ENCODE measurements around the gene FRY.

FRY gene

GRCh38 chr13:32282096-32282711 lies 250.6 kb downstream of the FRY start:
- Histone ChIP-seq H3K9me3 (ENCODE audit: control insufficient read depth in 1 of 2, low read length in 2 of 2) (no peaks in the 10 kb centered on the region), H3K27ac (ENCODE audit: low read length) (no peak overlapping the region), H3K4me1 (ENCODE audit: control insufficient read depth in 1 of 2, insufficient read depth in 2 of 2, low read length in 2 of 2) (peaks cover 3 to 16% of the 10 kb centered on the region in 2 donors), H3K27me3 (ENCODE audit: low read depth, low read length) (no peaks in the 10 kb centered on the region), H3K4me3 (ENCODE audit: low read depth in 1 of 2, low read length in 2 of 2) (no peak overlapping the region), H3K36me3 (ENCODE audit: control insufficient read depth in 1 of 2, insufficient read depth in 2 of 2, low read length in 2 of 2) (peaks cover 6 to 18% of the 10 kb centered on the region in 2 donors)

DNA sequence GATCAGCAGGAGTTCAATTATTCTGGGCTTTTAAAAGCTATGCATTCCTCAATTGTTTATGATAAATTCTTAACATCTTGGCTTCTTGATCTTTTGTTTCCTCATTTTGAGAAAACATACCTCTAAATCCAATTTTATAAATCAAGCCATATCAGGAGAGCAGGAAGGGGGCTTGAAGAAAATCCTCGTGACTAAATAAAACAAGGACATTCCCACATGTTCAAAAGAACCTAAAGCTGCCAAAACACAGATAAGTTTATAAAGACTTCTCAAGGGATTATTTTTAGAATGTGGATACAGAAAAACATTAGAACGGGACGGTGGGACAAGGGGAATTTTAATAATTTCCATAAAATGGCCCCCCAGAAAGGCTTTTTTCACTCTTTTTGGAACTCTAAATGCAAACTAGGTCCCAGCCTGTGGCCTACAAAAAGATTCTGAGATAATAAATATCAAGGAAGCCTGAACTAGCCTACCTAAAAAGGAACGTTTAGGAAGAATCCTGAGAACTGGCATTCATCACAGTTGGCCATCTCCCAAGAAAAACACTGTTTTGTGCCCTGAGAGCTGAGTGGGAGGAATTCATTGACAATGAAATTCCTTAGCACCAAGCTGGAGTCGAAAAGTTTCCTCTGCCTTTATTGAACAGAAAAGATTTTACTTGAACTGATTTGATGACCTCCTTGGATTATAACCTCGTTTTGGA lies 253.5 kb downstream of the FRY start:
- H3K27ac ChIP-seq (ENCODE audit: low read length) = peak overlapping the region; percentile 68
- no peaks in the 10 kb centered on the region for H3K9me3 ChIP-seq (ENCODE audit: control insufficient read depth in 1 of 2, low read length in 2 of 2)
- no peaks in the 10 kb centered on the region for H3K27me3 ChIP-seq (ENCODE audit: low read depth, low read length)
- H3K4me3 ChIP-seq (ENCODE audit: low read depth in 1 of 2, low read length in 2 of 2) = no peak overlapping the region
- no peaks in the 10 kb centered on the region for H3K36me3 ChIP-seq (ENCODE audit: control insufficient read depth in 1 of 2, insufficient read depth in 2 of 2, low read length in 2 of 2)
- H3K4me1 ChIP-seq (ENCODE audit: control insufficient read depth in 1 of 2, insufficient read depth in 2 of 2, low read length in 2 of 2) = peaks cover 3 to 16% of the 10 kb centered on the region in 2 donors

DNA sequence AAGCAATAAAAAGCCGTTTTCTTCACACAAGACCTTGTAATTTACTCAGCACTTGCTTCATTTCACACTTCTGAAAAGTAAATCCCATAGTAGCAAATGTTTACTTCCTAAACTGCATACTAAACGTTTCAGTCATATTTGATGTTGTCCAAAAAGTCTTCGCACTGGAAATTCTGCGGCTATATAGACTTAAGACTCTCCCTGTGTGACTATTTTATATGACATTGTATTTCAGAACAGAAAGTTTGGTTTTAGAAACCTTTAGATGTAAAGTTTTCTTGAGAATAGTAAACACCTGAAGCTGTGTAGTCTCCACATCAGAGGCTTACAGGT lies 254.0 kb downstream of the FRY start:
- Histone ChIP-seq H3K27ac (ENCODE audit: low read length) (peak overlapping the region; percentile 68), H3K9me3 (ENCODE audit: control insufficient read depth in 1 of 2, low read length in 2 of 2) (no peaks in the 10 kb centered on the region), H3K4me1 (ENCODE audit: control insufficient read depth in 1 of 2, insufficient read depth in 2 of 2, low read length in 2 of 2) (peaks cover 3 to 16% of the 10 kb centered on the region in 2 donors), H3K36me3 (ENCODE audit: control insufficient read depth in 1 of 2, insufficient read depth in 2 of 2, low read length in 2 of 2) (no peaks in the 10 kb centered on the region), H3K27me3 (ENCODE audit: low read depth, low read length) (no peaks in the 10 kb centered on the region), H3K4me3 (ENCODE audit: low read depth in 1 of 2, low read length in 2 of 2) (no peak overlapping the region)

DNA sequence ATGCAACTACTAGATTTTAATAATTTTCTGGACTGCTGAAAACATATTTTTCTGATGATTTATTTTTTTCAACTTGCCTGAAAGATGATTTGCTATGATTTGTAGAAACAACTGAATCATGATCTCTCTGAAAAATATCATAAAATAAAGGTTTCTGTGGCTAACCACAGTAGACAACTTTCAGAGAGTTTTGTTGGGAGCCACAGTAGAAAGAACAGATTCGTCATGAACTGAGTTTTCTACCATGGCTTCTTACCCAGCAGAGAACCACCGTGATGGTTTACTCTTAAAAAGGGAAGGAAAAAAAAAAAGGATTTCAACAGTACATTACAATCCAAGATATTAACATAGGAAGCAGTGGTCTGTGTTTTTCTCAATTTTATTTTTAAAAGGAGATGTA lies 265.6 kb downstream of the FRY start:
- H3K4me1 ChIP-seq (ENCODE audit: control insufficient read depth in 1 of 2, insufficient read depth in 2 of 2, low read length in 2 of 2) = no peaks in the 10 kb centered on the region
- peaks cover 0 to 7% of the 10 kb centered on the region in 2 donors for H3K36me3 ChIP-seq (ENCODE audit: control insufficient read depth in 1 of 2, insufficient read depth in 2 of 2, low read length in 2 of 2)
- no peaks in the 10 kb centered on the region for H3K9me3 ChIP-seq (ENCODE audit: control insufficient read depth in 1 of 2, low read length in 2 of 2)
- H3K27me3 ChIP-seq (ENCODE audit: low read depth, low read length) = no peaks in the 10 kb centered on the region
- no peak overlapping the region for H3K4me3 ChIP-seq (ENCODE audit: low read depth in 1 of 2, low read length in 2 of 2)
- no peak overlapping the region for H3K27ac ChIP-seq (ENCODE audit: low read length)

DNA sequence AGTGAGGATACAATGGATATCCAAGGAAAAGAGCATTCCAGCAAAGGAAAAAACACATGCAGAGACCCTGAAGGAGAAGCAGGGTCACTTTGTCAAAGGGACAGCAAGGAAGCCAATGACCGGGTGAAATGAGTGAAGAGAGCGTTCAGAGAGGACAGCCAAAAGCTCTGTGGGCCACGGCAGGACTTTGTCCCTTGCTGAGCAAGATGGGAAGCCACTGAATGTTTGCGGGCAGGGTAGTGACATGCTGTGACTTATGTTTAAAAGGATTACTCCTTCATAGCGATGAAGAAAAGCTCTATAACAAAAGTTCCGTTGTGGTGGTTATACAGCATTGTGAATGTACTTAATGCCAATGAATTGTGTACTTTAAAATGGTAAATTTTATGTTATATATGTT lies 267.1 kb downstream of the FRY start:
- Histone ChIP-seq H3K4me1 (ENCODE audit: control insufficient read depth in 1 of 2, insufficient read depth in 2 of 2, low read length in 2 of 2) (no peaks in the 10 kb centered on the region), H3K36me3 (ENCODE audit: control insufficient read depth in 1 of 2, insufficient read depth in 2 of 2, low read length in 2 of 2) (peaks cover 0 to 7% of the 10 kb centered on the region in 2 donors), H3K4me3 (ENCODE audit: low read depth in 1 of 2, low read length in 2 of 2) (no peak overlapping the region), H3K27me3 (ENCODE audit: low read depth, low read length) (no peaks in the 10 kb centered on the region), H3K9me3 (ENCODE audit: control insufficient read depth in 1 of 2, low read length in 2 of 2) (no peaks in the 10 kb centered on the region), H3K27ac (ENCODE audit: low read length) (no peak overlapping the region)

- Histone ChIP-seq H3K27ac (ENCODE audit: low read length) (no peak overlapping the region), H3K4me3 (ENCODE audit: low read depth in 1 of 2, low read length in 2 of 2) (no peak overlapping the region), H3K36me3 (ENCODE audit: control insufficient read depth in 1 of 2, insufficient read depth in 2 of 2, low read length in 2 of 2) (peaks cover 0 to 7% of the 10 kb centered on the region in 2 donors), H3K4me1 (ENCODE audit: control insufficient read depth in 1 of 2, insufficient read depth in 2 of 2, low read length in 2 of 2) (no peaks in the 10 kb centered on the region), H3K27me3 (ENCODE audit: low read depth, low read length) (no peaks in the 10 kb centered on the region), H3K9me3 (ENCODE audit: control insufficient read depth in 1 of 2, low read length in 2 of 2) (no peaks in the 10 kb centered on the region)
Measured at GRCh38 chr13:32299893-32300292, 268.3 kb downstream of the FRY start.

DNA sequence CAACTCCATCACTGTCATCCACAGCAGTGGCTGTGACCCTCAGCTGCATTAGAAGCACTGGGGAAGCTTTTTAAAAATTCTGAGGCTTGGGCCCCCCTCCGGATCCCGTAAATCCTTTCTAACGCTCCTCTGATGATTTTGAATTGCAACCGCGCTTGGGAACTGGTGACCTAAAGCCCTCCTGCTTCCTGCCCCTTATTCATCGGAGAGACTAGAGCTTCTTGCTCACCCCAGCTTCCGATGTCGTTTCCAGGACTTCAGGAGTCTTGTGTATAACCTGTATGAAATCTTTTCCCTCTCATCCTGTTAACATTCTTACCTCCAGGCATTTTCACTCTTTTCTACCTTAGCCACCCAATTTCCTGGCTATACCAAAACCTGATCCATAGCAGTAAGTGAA lies 268.8 kb downstream of the FRY start:
- Histone ChIP-seq H3K27ac (ENCODE audit: low read length) (no peak overlapping the region), H3K9me3 (ENCODE audit: control insufficient read depth in 1 of 2, low read length in 2 of 2) (no peaks in the 10 kb centered on the region), H3K4me1 (ENCODE audit: control insufficient read depth in 1 of 2, insufficient read depth in 2 of 2, low read length in 2 of 2) (no peaks in the 10 kb centered on the region), H3K4me3 (ENCODE audit: low read depth in 1 of 2, low read length in 2 of 2) (no peak overlapping the region), H3K36me3 (ENCODE audit: control insufficient read depth in 1 of 2, insufficient read depth in 2 of 2, low read length in 2 of 2) (peaks cover 0 to 4% of the 10 kb centered on the region in 2 donors), H3K27me3 (ENCODE audit: low read depth, low read length) (no peaks in the 10 kb centered on the region)

DNA sequence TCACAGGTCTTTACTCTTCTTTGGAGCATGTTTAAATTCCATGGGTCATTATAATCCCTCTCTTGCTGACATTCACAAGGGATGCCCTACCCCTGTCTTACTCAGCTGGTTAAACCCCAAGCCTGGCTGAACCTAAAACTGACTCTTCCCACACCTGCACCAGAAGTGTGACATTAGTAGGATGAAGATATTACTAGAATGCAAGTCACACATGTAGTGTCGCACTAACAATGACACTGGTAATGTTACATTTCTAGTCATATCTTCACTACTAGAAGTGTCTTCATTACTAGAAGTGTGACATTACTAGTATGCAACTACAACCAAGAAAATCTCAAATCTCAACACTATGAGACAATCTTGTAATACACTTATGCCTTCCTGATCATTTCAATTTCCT lies 269.3 kb downstream of the FRY start:
- H3K27ac ChIP-seq (ENCODE audit: low read length) = no peak overlapping the region
- no peaks in the 10 kb centered on the region for H3K9me3 ChIP-seq (ENCODE audit: control insufficient read depth in 1 of 2, low read length in 2 of 2)
- no peaks in the 10 kb centered on the region for H3K27me3 ChIP-seq (ENCODE audit: low read depth, low read length)
- no peaks in the 10 kb centered on the region for H3K36me3 ChIP-seq (ENCODE audit: control insufficient read depth in 1 of 2, insufficient read depth in 2 of 2, low read length in 2 of 2)
- no peak overlapping the region for H3K4me3 ChIP-seq (ENCODE audit: low read depth in 1 of 2, low read length in 2 of 2)
- no peaks in the 10 kb centered on the region for H3K4me1 ChIP-seq (ENCODE audit: control insufficient read depth in 1 of 2, insufficient read depth in 2 of 2, low read length in 2 of 2)

GRCh38 chr13:32302461-32302860 lies 270.9 kb downstream of the FRY start:
- H3K27ac ChIP-seq (ENCODE audit: low read length) = no peak overlapping the region
- H3K4me1 ChIP-seq (ENCODE audit: control insufficient read depth in 1 of 2, insufficient read depth in 2 of 2, low read length in 2 of 2) = no peaks in the 10 kb centered on the region
- no peaks in the 10 kb centered on the region for H3K27me3 ChIP-seq (ENCODE audit: low read depth, low read length)
- no peak overlapping the region for H3K4me3 ChIP-seq (ENCODE audit: low read depth in 1 of 2, low read length in 2 of 2)
- H3K36me3 ChIP-seq (ENCODE audit: control insufficient read depth in 1 of 2, insufficient read depth in 2 of 2, low read length in 2 of 2) = no peaks in the 10 kb centered on the region
- H3K9me3 ChIP-seq (ENCODE audit: control insufficient read depth in 1 of 2, low read length in 2 of 2) = no peaks in the 10 kb centered on the region

DNA sequence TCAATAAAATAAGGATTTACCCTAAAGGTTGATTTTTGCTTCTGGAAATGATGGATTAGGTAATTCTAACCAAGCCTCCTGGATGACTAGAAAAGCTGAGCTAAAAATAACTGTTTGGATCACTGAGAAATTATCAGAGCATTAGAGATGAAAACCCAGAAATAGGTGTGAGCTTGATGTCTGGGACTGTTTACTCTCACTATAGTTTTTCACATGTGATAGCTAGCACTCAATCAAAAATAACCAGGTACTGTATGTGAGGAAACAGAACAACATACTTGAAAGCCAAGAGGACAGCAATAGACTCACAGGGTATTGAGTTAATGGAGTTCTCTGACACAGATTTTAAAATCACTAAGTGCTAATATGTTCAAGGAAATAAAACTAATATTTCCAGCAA lies 274.1 kb downstream of the FRY start:
- Histone ChIP-seq H3K4me3 (ENCODE audit: low read depth in 1 of 2, low read length in 2 of 2) (no peak overlapping the region), H3K27me3 (ENCODE audit: low read depth, low read length) (no peaks in the 10 kb centered on the region), H3K4me1 (ENCODE audit: control insufficient read depth in 1 of 2, insufficient read depth in 2 of 2, low read length in 2 of 2) (no peaks in the 10 kb centered on the region), H3K36me3 (ENCODE audit: control insufficient read depth in 1 of 2, insufficient read depth in 2 of 2, low read length in 2 of 2) (no peaks in the 10 kb centered on the region), H3K9me3 (ENCODE audit: control insufficient read depth in 1 of 2, low read length in 2 of 2) (no peaks in the 10 kb centered on the region), H3K27ac (ENCODE audit: low read length) (no peak overlapping the region)

GRCh38 chr13:32309312-32310133 lies 277.9 kb downstream of the FRY start:
- no peak overlapping the region for H3K27ac ChIP-seq (ENCODE audit: low read length)
- H3K4me1 ChIP-seq (ENCODE audit: control insufficient read depth in 1 of 2, insufficient read depth in 2 of 2, low read length in 2 of 2) = no peaks in the 10 kb centered on the region
- H3K4me3 ChIP-seq (ENCODE audit: low read depth in 1 of 2, low read length in 2 of 2) = peak overlapping the region; percentile 38 to 43
- no peaks in the 10 kb centered on the region for H3K9me3 ChIP-seq (ENCODE audit: control insufficient read depth in 1 of 2, low read length in 2 of 2)
- H3K27me3 ChIP-seq (ENCODE audit: low read depth, low read length) = no peaks in the 10 kb centered on the region
- no peaks in the 10 kb centered on the region for H3K36me3 ChIP-seq (ENCODE audit: control insufficient read depth in 1 of 2, insufficient read depth in 2 of 2, low read length in 2 of 2)
